ENCODE measurements around the gene KLHL8.

DNA sequence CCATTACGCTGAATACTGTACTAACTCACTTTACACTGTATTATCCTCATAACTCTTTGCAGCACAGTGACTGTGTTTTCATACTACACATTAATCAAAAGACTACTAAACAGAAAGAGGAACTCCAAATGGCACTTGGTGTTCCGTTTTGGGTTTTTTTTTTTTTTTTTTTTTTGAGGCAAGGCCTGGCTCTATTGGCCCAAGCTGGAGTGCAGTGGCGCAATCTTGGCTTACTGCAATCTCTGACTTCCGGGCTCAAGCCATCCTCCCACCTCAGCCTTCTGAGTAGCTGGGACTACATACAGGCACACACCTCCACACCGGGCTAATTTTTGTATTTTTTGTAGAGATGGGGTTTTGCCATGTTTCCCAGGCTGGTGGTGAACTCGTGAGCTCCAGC is 10.7 kb downstream of the KLHL8 start:
- TF ChIP-seq EZH2 (IDR thresholded peaks at IDR 0.05) (no peak), POLR2AphosphoS5 (IDR thresholded peaks at IDR 0.05; ENCODE audit: borderline replicate concordance, low read depth, low read length) (no peak), FOXP2 (optimal IDR thresholded peaks at IDR 0.05; ENCODE audit: control extremely low read depth, extremely low read length, insufficient read depth) (no peak)
